ENCODE results near the gene PRKCB. TPM values are rescaled to one million over a fixed set of nuclear protein-coding genes. Genes with fewer than 3 reads are reported as not detected.

The PRKCB gene
- total and polyA plus RNA-seq, 2 experiments from 2014 or later: 3.7 to 16.4 TPM

DNA sequence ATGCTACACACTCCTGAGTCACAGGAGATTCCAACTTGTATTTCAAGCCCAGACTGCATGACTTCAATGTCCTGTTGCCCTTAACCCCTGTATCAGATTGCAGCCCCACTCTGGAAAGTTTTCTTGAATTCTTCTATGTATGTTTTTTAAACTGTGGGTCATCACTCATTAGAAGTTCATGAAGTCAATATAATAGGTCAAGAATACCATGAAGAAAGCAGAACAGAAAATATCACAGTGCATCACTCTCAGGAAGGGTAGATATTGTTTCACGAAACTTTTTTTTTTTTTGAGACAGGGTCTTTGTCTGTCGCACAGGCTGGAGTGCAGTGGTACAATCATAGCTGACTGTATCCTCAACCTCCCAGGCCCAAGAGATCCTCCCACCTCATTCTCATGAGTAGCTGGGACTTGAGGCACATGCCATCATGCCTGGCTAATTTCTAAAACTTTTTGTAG is 20.5 kb downstream of the PRKCB start:
- no peaks in the 10 kb centered on the region for H3K36me3 ChIP-seq (ENCODE audit: insufficient read depth)
- peaks cover 9% of the 10 kb centered on the region; the same call in 1 of the 2 replicates for H3K4me1 ChIP-seq (ENCODE audit: insufficient read depth)
- no peaks in the 10 kb centered on the region for H3K9me2 ChIP-seq (ENCODE audit: insufficient read depth)
- no peaks in the 10 kb centered on the region; the same call in 2 of the 3 replicates for H3K9me3 Mint-ChIP-seq
- no peak overlapping the region for H2AFZ ChIP-seq
- peaks cover 4% of the 10 kb centered on the region; the same call in 1 of the 2 replicates for H4K20me1 ChIP-seq (replicated peaks; ENCODE audit: insufficient read depth)
- H3K79me2 ChIP-seq (replicated peaks; ENCODE audit: insufficient read depth): no peaks in the 10 kb centered on the region
- peaks cover 13% of the 10 kb centered on the region for H3K27me3 Mint-ChIP-seq (ENCODE audit: insufficient read depth, low read depth, poor library complexity)
- no peak overlapping the region for H3K4me2 ChIP-seq
- peaks cover 24% of the 10 kb centered on the region for H3K27me3 ChIP-seq (ENCODE audit: insufficient read depth)
- no peak overlapping the region for H3K27ac Mint-ChIP-seq
- H3K27ac ChIP-seq (ENCODE audit: low read depth): no peak overlapping the region
- H3K4me3 Mint-ChIP-seq: no peak overlapping the region
- peaks cover 16% of the 10 kb centered on the region for H3K4me1 Mint-ChIP-seq
- no peaks in the 10 kb centered on the region for H3F3A ChIP-seq (replicated peaks; ENCODE audit: low read depth)
- DNase-seq (ENCODE audit: low spot score) (no peak), ATAC-seq (no peak)
- no peak for TF ChIP-seq ZNF331 (CRISPR knock-in tag; IDR thresholded peaks at IDR 0.05; ENCODE audit: low read depth)
- no peak for TF ChIP-seq POLR2AphosphoS5 (IDR thresholded peaks at IDR 0.05; ENCODE audit: low read depth)
- TF ChIP-seq, protein P1, sequence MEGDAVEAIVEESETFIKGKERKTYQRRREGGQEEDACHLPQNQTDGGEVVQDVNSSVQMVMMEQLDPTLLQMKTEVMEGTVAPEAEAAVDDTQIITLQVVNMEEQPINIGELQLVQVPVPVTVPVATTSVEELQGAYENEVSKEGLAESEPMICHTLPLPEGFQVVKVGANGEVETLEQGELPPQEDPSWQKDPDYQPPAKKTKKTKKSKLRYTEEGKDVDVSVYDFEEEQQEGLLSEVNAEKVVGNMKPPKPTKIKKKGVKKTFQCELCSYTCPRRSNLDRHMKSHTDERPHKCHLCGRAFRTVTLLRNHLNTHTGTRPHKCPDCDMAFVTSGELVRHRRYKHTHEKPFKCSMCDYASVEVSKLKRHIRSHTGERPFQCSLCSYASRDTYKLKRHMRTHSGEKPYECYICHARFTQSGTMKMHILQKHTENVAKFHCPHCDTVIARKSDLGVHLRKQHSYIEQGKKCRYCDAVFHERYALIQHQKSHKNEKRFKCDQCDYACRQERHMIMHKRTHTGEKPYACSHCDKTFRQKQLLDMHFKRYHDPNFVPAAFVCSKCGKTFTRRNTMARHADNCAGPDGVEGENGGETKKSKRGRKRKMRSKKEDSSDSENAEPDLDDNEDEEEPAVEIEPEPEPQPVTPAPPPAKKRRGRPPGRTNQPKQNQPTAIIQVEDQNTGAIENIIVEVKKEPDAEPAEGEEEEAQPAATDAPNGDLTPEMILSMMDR (conservative IDR thresholded peaks at IDR 0.05; ENCODE audit: low read depth in 2 of 2): no peak
- TF ChIP-seq CREB1 (CRISPR knock-in tag; IDR thresholded peaks at IDR 0.05; ENCODE audit: low read depth): no peak
- TF ChIP-seq EZH2phosphoT487 (IDR thresholded peaks at IDR 0.05; ENCODE audit: unreplicated experiment): no peak
- no peak for TF ChIP-seq JUNB (IDR thresholded peaks at IDR 0.05; ENCODE audit: unreplicated experiment)
- TF ChIP-seq, protein P2, sequence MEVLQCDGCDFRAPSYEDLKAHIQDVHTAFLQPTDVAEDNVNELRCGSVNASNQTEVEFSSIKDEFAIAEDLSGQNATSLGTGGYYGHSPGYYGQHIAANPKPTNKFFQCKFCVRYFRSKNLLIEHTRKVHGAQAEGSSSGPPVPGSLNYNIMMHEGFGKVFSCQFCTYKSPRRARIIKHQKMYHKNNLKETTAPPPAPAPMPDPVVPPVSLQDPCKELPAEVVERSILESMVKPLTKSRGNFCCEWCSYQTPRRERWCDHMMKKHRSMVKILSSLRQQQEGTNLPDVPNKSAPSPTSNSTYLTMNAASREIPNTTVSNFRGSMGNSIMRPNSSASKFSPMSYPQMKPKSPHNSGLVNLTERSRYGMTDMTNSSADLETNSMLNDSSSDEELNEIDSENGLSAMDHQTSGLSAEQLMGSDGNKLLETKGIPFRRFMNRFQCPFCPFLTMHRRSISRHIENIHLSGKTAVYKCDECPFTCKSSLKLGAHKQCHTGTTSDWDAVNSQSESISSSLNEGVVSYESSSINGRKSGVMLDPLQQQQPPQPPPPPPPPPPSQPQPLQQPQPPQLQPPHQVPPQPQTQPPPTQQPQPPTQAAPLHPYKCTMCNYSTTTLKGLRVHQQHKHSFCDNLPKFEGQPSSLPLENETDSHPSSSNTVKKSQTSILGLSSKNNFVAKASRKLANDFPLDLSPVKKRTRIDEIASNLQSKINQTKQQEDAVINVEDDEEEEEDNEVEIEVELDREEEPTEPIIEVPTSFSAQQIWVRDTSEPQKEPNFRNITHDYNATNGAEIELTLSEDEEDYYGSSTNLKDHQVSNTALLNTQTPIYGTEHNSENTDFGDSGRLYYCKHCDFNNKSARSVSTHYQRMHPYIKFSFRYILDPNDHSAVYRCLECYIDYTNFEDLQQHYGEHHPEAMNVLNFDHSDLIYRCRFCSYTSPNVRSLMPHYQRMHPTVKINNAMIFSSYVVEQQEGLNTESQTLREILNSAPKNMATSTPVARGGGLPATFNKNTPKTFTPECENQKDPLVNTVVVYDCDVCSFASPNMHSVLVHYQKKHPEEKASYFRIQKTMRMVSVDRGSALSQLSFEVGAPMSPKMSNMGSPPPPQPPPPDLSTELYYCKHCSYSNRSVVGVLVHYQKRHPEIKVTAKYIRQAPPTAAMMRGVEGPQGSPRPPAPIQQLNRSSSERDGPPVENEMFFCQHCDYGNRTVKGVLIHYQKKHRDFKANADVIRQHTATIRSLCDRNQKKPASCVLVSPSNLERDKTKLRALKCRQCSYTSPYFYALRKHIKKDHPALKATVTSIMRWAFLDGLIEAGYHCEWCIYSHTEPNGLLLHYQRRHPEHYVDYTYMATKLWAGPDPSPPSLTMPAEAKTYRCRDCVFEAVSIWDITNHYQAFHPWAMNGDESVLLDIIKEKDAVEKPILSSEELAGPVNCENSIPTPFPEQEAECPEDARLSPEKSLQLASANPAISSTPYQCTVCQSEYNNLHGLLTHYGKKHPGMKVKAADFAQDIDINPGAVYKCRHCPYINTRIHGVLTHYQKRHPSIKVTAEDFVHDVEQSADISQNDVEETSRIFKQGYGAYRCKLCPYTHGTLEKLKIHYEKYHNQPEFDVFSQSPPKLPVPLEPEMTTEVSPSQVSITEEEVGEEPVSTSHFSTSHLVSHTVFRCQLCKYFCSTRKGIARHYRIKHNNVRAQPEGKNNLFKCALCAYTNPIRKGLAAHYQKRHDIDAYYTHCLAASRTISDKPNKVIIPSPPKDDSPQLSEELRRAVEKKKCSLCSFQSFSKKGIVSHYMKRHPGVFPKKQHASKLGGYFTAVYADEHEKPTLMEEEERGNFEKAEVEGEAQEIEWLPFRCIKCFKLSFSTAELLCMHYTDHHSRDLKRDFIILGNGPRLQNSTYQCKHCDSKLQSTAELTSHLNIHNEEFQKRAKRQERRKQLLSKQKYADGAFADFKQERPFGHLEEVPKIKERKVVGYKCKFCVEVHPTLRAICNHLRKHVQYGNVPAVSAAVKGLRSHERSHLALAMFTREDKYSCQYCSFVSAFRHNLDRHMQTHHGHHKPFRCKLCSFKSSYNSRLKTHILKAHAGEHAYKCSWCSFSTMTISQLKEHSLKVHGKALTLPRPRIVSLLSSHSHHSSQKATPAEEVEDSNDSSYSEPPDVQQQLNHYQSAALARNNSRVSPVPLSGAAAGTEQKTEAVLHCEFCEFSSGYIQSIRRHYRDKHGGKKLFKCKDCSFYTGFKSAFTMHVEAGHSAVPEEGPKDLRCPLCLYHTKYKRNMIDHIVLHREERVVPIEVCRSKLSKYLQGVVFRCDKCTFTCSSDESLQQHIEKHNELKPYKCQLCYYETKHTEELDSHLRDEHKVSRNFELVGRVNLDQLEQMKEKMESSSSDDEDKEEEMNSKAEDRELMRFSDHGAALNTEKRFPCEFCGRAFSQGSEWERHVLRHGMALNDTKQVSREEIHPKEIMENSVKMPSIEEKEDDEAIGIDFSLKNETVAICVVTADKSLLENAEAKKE (CRISPR knock-in tag; IDR thresholded peaks at IDR 0.05): no peak
- no peak for TF ChIP-seq NANOG (IDR thresholded peaks at IDR 0.05; ENCODE audit: borderline replicate concordance)
- no peak for TF ChIP-seq EZH2 (IDR thresholded peaks at IDR 0.05; ENCODE audit: low read depth, unreplicated experiment)
- TF ChIP-seq, protein P3, sequence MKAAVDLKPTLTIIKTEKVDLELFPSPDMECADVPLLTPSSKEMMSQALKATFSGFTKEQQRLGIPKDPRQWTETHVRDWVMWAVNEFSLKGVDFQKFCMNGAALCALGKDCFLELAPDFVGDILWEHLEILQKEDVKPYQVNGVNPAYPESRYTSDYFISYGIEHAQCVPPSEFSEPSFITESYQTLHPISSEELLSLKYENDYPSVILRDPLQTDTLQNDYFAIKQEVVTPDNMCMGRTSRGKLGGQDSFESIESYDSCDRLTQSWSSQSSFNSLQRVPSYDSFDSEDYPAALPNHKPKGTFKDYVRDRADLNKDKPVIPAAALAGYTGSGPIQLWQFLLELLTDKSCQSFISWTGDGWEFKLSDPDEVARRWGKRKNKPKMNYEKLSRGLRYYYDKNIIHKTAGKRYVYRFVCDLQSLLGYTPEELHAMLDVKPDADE (IDR thresholded peaks at IDR 0.05): no peak
- TF ChIP-seq, protein P4, sequence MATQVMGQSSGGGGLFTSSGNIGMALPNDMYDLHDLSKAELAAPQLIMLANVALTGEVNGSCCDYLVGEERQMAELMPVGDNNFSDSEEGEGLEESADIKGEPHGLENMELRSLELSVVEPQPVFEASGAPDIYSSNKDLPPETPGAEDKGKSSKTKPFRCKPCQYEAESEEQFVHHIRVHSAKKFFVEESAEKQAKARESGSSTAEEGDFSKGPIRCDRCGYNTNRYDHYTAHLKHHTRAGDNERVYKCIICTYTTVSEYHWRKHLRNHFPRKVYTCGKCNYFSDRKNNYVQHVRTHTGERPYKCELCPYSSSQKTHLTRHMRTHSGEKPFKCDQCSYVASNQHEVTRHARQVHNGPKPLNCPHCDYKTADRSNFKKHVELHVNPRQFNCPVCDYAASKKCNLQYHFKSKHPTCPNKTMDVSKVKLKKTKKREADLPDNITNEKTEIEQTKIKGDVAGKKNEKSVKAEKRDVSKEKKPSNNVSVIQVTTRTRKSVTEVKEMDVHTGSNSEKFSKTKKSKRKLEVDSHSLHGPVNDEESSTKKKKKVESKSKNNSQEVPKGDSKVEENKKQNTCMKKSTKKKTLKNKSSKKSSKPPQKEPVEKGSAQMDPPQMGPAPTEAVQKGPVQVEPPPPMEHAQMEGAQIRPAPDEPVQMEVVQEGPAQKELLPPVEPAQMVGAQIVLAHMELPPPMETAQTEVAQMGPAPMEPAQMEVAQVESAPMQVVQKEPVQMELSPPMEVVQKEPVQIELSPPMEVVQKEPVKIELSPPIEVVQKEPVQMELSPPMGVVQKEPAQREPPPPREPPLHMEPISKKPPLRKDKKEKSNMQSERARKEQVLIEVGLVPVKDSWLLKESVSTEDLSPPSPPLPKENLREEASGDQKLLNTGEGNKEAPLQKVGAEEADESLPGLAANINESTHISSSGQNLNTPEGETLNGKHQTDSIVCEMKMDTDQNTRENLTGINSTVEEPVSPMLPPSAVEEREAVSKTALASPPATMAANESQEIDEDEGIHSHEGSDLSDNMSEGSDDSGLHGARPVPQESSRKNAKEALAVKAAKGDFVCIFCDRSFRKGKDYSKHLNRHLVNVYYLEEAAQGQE (IDR thresholded peaks at IDR 0.05; ENCODE audit: unreplicated experiment): no peak
- TF ChIP-seq STAT1 (IDR thresholded peaks at IDR 0.05; ENCODE audit: unreplicated experiment): no peak
- no peak for TF ChIP-seq ZNF114 (CRISPR knock-in tag; IDR thresholded peaks at IDR 0.05)
- no peak overlapping the region for H3K4me3 ChIP-seq
- 0 out of 3 replicates have a peak, but pooled peaks cover 2% of the 10 kb centered on the region for H3K36me3 Mint-ChIP-seq (ENCODE audit: low read depth)
